DMS53 (cell line): ENCODE measurements around the gene DIRAS1.
"Not testable (repeated sequence)": the region's sequence is repeated elsewhere in the genome, so short reads cannot be mapped to it uniquely, and the experiment has no call there.

Experiments used
- DNase-seq: peaks from one replicate; lab custom pipeline; 2025; lab: John Stamatoyannopoulos, UW

DIRAS1 gene

GRCh38 chr19:2676823-2677222 lies 44.3 kb downstream of the DIRAS1 start:
- no peak for DNase-seq

GRCh38 chr19:2675892-2676291 lies 45.3 kb downstream of the DIRAS1 start:
- DNase-seq = no peak

- no peak for DNase-seq
Measured at GRCh38 chr19:2670217-2670616, 51.0 kb downstream of the DIRAS1 start.

- DNase-seq = no peak
Measured at GRCh38 chr19:2668175-2668763, 52.9 kb downstream of the DIRAS1 start.

- not testable (repeated sequence) for DNase-seq
Measured at GRCh38 chr19:2667349-2667748, 53.8 kb downstream of the DIRAS1 start.

GRCh38 chr19:2666344-2666994 lies 54.7 kb downstream of the DIRAS1 start:
- no peak for DNase-seq

GRCh38 chr19:2665103-2665502 lies 56.1 kb downstream of the DIRAS1 start:
- no peak for DNase-seq
